GM21723 (cell line): ENCODE measurements around the gene EPHB4.
"Not testable (repeated sequence)": the region's sequence is repeated elsewhere in the genome, so short reads cannot be mapped to it uniquely, and the experiment has no call there.

ENCODE experiments used
- ATAC-seq: cut with Tn5 transposase; IDR thresholded peaks from one replicate; pipeline ENCODE4 v1.9.1; 2021; ENCODE audit warnings: mild to moderate bottlenecking, moderate library complexity; ENCODE audit not compliant: unreplicated experiment

Gene EPHB4

DNA sequence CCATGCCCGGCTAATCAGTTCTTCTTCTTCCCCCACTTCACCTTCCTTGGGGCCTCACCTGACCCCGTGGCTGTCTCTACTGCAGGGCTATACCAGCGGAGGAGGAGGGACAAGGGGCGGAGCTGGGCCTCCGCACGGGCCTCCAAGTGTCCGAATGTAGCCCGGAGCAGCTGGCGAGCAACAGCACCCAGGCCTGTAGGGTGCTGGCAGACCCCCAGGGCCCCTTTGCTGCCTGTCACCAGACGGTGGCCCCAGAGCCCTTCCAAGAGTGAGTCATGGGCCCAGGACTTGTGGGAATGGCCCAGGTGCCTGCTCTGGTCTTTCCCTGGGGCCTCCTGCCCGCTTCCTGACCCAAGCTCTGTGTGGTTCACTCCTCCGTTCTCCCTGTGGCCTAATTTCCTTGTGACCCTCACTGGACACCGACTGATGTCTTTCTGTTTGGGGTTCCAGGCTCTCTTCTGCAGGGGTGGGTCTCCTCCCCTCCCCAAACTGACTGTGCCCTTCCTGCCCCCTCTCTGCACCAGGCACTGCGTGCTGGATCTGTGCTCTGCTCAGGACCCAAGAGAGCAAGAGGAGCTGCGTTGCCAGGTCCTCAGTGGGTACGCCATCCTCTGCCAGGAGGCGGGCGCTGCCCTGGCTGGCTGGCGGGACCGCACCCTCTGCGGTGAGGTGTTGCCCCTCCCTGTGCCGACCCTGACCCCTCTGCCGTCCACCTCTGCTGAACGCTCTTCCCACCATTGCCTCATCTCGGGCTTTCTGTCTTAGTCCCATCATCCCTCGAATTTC, 35.2 kb downstream of the EPHB4 start:
- ATAC-seq, result no peak

DNA sequence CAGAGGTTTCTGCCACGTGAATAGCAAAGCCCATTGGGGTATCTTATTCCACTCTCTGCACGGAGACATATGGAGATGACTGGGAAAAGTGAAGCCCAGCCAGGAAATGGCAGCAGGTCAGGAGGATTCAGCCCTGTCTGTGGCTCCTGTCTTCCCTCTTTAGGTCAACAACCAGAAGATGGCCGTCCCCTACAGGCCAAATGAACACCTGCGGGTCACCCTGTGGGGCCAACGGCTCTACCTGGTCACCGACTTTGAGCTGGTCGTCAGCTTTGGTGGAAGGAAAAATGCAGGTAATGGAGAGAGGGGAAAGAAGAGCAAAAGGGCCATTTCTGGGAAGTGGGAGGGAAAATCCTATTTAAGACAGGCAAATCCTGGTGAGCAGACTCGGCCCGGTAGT, 38.3 kb downstream of the EPHB4 start:
- ATAC-seq, result no peak

DNA sequence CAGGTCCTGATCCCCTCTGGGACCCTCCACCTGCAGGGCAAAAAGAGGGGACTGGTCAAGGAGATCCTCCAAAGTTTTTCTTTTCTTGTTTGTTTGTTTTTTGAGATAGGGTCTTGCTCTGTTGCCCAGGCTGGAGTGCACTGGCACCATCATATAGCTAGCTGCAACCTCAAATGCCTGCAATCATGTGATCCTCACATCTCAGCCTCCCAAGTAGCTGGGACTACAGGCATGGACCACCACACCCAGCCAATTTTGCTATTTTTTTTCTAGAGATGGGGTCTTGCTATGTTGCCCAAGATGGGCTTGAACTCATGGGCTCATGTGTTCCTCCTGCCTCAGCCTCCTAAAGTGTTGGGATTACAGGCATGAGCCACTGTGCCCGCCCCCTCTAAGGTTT, 41.0 kb downstream of the EPHB4 start:
- ATAC-seq, result no peak

DNA sequence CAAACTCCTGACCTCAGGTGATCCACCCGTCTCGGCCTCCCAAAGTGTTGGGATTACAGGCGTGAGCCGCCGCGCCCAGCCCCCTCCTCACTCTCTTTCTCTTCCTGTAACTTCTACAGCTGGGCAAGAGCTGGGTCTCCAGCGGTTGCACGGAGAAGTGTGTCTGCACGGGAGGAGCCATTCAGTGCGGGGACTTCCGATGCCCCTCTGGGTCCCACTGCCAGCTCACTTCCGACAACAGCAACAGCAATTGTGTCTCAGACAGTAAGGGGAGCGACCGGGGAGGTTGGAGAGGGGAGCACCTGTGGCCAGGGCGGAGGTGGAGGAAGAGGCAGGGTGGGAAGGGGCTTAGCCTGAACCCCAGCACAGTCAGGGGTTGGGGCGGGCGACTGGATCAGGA, 41.4 kb downstream of the EPHB4 start:
- no peak for ATAC-seq

DNA sequence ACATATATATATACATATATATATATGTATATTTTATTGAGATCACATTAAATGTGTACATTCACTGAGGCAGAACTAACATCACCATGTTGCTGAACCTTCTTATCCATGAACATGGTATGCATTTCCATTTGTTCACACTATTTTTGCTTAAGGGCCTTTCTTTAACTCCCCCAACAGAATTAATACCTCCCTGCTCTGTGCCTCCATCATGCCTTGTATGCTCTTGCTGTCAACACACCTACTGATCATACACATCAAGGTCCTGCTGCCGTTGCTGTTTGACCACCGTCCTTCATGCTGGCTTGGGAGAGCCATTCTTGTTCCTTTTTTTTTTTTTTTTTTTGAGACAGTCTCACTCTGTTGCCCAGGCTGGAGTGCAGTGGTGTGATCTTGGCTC, 43.5 kb downstream of the EPHB4 start:
- no peak for ATAC-seq

DNA sequence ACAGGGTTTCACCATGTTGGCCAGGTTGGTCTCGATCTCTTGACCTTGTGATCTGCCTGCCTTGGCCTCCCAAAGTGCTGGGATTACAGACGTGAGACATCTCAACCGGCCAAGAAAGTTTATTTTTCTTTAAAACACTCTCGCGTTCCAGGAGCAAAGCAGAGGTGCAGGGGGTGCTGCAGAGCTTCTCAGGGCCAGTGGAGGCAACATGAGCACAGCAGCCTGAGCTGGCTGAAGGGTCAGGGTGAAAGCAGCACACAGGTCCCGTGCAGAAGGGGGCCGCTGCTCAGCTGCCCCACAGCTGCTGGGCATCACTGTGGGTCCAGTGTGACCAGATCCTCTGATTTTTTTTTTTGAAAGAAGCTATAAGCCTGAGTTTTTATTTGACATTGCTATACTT, 46.1 kb downstream of the EPHB4 start:
- no peak for ATAC-seq

DNA sequence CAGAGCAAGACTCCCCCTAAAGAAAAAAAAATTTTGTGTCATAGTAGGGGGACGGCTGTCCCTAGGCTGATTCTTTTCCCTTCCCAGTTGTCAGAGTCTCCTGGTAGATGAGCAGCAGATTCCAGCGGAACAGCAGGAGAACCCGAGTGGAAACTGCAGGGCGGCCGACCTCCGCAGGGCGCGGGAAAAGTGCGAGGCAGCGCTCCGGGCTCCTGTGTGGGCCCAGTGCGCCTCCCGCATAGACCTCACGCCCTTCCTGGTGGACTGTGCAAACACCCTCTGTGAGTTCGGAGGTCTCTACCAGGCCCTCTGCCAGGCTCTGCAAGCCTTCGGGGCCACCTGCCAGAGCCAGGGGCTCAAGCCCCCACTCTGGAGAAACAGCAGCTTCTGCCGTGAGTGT, 48.0 kb downstream of the EPHB4 start:
- ATAC-seq, result no peak

DNA sequence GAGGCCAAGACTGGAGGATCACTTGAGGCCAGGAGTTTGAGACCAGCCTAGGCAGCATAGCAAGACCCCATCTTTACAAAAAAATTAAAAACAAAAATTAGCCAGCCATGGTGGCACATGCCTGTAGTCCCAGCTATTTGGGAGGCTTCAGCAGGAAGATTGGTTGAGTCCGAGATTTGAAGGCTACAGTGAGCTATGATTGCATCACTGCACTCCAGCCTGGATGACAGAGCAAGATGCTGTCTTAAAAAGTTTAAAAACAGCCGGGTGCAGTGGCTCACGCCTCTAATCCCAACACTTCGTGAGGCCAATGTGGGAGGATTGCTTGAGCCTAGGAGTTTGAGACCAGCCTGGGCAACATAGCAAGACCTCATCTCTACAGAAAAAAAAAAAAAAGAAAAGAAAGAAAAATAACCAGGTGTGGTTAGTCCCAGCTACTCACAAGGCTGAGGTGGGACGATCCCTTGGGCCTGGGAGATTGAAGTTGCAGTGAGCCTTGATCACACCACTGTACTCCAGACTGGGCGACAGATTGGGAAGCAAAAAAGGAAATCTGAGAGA, 49.2 kb downstream of the EPHB4 start:
- ATAC-seq, result no peak

DNA sequence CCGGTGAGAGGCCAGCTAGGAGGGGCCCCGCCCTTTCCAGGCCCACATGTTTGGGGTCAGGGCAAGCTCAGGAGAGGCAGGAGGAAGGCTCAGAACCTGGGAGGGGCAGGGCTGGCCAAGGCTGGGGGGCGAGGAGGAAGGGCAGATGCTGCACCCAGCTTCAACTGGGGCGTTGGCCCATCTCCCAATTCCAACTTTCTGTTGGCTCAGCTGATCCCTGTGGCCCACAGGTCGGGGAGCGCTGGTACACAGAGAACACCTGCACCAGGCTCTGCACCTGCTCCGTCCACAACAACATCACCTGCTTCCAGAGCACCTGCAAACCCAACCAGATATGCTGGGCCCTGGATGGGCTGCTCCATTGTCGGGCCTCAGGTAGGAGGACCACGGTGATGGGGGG, 53.8 kb downstream of the EPHB4 start:
- ATAC-seq, result no peak

DNA sequence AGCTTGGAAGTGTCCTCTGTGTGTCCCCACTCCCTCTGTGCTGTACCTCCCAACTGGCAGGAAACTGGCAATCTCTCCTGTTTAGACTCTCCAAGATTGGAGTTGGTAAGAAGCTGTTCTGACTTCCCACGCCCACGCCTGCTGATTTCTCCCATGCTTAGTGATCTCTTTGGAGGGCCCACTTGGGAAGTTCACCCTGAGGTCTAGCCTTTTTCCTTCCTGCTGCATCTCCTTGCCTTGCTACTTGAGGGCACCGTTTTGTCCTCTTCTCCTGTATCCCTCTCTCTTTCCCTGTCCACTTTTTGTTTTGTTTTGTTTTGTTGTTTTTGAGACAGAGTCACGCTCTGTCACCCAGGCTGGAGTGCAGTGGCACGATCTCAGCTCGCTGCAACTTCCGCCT, 58.5 kb downstream of the EPHB4 start:
- ATAC-seq, result no peak

DNA sequence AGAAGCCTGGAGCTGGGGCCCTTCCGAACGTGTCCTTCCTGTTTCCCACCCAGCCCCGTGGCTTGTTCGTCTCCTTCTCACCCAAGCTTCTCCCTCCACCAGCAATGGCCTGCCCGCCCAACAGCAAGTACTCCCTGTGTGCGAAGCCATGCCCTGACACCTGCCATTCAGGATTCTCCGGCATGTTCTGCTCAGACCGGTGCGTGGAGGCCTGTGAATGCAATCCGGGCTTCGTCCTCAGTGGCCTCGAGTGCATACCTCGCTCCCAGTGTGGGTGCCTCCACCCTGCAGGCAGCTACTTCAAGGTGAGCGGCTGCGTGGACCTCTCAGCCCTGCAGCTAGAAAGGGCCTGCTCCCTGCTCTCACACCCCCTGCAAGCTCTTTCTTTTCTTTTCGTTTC, 62.1 kb downstream of the EPHB4 start:
- ATAC-seq, result no peak

DNA sequence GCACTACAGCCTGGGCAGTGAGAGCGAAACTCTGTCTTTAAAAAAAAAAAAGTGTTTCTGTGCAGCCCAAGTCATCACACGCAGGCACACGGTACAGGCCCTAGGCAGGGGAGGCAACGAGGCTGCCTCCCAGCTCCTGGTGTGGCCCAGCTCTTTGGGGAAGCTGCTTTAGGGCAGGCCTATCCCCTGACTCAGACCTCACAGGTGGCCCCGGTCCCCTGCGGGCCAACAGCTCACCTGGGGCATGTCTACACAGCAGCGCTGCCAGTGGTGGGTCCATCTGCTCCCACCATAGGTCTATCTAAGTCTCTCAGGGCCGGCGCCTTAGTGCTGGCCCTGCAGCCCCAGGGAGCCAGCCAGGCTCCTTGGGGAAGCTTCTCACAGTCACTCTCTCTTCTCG, 62.5 kb downstream of the EPHB4 start:
- ATAC-seq, result no peak

DNA sequence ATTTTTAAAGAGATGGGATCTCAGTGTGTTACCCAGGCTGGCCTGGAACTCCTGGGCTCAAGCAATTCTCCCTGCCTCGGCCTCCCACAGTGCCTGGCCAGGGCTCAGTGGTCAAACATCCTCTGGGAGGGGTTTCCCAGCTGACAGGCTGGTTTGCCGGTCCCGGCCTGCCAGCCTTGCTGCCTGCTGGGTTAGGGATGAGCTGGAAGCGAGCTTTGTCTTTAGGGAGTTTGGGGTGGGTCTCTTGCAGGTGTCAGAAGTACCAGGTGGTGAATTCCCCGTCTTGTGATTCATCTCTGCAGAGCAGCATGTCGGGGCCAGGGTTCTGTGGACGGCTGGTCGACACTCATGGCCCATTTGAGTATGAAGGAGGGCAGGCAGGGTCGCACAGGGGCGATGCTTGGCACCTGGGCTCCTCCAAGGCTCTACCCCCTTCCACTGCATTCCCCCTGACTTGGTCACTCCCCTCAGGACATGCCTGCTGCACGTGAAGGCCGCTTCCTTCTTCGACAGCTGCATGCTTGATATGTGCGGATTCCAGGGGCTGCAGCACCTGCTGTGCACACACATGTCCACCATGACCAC, 63.7 kb downstream of the EPHB4 start:
- no peak for ATAC-seq

DNA sequence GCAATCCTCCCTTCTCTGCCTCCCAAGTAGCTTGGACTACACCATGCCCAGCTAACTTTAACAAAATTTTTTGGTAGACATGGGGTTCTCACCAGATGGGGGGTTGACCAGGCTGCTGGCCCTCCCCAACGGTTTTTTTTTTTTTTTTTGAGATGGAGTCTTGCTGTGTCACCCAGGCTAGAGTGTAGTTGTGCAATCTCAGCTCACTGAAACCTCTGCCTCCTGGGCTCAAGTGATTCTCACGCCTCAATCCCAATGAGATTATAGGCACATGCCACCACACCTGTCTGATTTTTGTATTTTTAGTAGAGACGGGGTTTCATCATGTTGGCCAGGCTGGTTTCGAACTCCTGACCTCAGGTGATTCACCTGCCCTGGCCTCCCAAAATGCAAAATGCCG, 64.5 kb downstream of the EPHB4 start:
- not testable (repeated sequence) for ATAC-seq

DNA sequence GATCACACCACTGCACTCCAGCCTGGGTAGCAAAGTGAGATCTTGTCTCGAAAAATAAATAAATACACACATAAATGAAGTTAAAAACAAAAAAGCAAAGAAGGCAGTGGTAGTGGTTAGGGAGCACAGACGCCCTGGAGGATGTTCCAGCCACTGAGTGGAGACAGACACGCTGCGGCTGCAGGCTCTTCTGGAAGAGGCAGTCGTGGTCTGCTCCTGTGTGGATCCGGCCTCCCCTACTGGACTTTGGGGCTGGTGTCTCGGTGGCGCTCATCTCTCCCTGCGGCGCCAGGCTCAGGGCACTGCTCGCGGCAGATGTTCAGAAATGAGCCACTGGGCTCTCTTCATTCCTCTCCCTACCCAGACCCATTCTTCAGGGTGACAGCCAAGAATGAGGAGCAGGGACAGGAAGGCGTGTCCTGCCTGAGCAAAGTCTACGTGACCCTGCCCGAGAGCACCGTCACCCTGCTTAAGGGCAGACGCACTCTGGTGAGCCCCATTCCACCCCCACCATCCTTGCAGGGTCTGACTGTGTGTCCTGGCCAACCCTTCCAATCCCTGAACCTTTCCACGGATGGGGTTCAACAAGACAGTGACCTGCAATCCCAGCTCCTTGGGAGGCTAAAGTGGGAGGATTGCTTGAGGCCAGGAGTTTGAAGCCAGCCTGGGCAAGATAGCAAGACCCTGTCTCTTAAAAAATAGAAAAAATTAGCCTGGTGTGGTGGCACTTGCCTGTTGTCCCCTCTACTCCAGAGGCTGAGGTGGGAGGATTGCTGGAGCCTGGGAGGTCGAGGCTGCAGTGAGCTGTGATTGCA, 67.8 kb downstream of the EPHB4 start:
- no peak for ATAC-seq

DNA sequence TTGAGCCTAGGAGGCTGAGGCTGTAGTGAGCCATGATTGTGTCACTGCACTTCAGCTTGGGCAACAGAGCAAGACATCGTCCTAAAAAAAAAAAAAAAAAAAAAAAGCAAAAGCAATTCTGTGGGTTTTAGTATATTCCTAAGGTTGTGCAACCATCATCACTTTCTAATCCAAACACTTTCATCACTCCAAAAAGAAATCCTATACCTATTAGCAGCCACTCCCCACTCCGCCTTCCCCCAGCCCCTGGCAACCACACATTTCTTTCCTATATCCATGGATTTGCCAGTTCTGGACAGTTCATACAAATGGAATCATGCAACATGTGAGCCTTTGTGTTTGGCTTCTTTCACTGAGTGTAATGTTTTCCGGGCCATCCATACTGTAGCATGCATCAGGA, 73.6 kb downstream of the EPHB4 start:
- no peak for ATAC-seq

DNA sequence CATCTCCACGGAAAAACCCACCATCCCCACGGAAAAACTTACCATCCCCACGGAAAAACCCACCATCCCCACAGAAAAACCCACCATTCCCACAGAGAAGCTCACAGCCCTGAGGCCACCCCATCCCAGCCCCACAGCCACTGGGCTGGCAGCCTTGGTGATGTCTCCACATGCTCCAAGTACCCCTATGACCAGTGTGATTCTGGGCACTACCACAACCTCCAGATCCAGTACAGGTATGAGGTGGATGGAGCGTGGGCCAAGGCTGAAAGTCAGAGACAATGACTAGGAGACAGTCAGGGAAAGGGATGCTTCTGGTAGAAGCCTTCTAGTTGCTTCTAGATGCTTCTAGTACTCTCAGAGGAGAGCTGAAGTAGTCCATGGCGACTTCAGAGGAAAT, 74.3 kb downstream of the EPHB4 start:
- ATAC-seq, result no peak
